ENCODE measurements around the gene KAZN. TPM values are rescaled to one million over a fixed set of nuclear protein-coding genes. Genes with fewer than 3 reads are reported as not detected.

Gene KAZN
- total and polyA plus RNA-seq, 10 donors = 20.0 to 245 (median 144) TPM

- Histone ChIP-seq H3K27ac (no peak overlapping the region), H3K4me1 (peaks cover 0 to 13% (median 3%) of the 10 kb centered on the region in 6 donors), H3K36me3 (no peaks in the 10 kb centered on the region), H3K27me3 (replicated peaks in 1 of 7) (no peaks in the 10 kb centered on the region), H3K9me3 (no peaks in the 10 kb centered on the region), H3K4me3 (no peak overlapping the region)
- no peak for TF ChIP-seq POLR2AphosphoS5 (IDR thresholded peaks at IDR 0.05)
- no peak for TF ChIP-seq POLR2A (IDR thresholded peaks at IDR 0.05)
- no peak for TF ChIP-seq CTCF (IDR thresholded peaks at IDR 0.05 in 8 of 11, conservative IDR thresholded peaks at IDR 0.05 in 3 of 11)
- intact Hi-C loops (cut with DNase I; ENCODE audit: low total_unique reads) = no loop called here
- DNase-seq = no peak
- 86 to 94% (median 90%) methylated on average over 10 of the region's 10 CpGs for WGBS, 5 donors
Measured at GRCh38 chr1:14715266-14715665, 116.8 kb downstream of the KAZN start.

GRCh38 chr1:14715802-14716201, 117.3 kb downstream of the KAZN start:
- H3K36me3 ChIP-seq = no peaks in the 10 kb centered on the region
- H3K4me3 ChIP-seq = no peak overlapping the region
- TF ChIP-seq POLR2A (IDR thresholded peaks at IDR 0.05) = no peak
- H3K27me3 ChIP-seq (replicated peaks in 1 of 7) = no peaks in the 10 kb centered on the region
- H3K9me3 ChIP-seq = no peaks in the 10 kb centered on the region
- intact Hi-C loops (cut with DNase I; ENCODE audit: low total_unique reads) = no loop called here
- no peak overlapping the region for H3K27ac ChIP-seq
- peaks cover 0 to 13% (median 3%) of the 10 kb centered on the region in 6 donors for H3K4me1 ChIP-seq
- WGBS, 5 donors = 69 to 75% (median 70%) methylated on average over 7 of the region's 7 CpGs
- DNase-seq = no peak

GRCh38 chr1:14716474-14716873, 118.0 kb downstream of the KAZN start:
- H3K9me3 ChIP-seq = no peaks in the 10 kb centered on the region
- WGBS, 5 donors = 74 to 89% (median 80%) methylated on average over 5 of the region's 5 CpGs
- H3K4me1 ChIP-seq = peaks cover 0 to 13% (median 3%) of the 10 kb centered on the region in 6 donors
- H3K36me3 ChIP-seq = no peaks in the 10 kb centered on the region
- no peak for TF ChIP-seq CTCF (IDR thresholded peaks at IDR 0.05 in 8 of 11, conservative IDR thresholded peaks at IDR 0.05 in 3 of 11)
- no peak for TF ChIP-seq POLR2A (IDR thresholded peaks at IDR 0.05)
- TF ChIP-seq POLR2AphosphoS5 (IDR thresholded peaks at IDR 0.05) = no peak
- no peaks in the 10 kb centered on the region for H3K27me3 ChIP-seq (replicated peaks in 1 of 7)
- DNase-seq = no peak
- intact Hi-C loops (cut with DNase I; ENCODE audit: low total_unique reads) = no loop called here
- no peak overlapping the region for H3K4me3 ChIP-seq
- H3K27ac ChIP-seq = no peak overlapping the region

GRCh38 chr1:14718476-14718875, 120.0 kb downstream of the KAZN start:
- intact Hi-C loops (cut with DNase I; ENCODE audit: low total_unique reads) = no loop called here
- Histone ChIP-seq H3K36me3 (no peaks in the 10 kb centered on the region), H3K4me3 (no peak overlapping the region), H3K27ac (no peak overlapping the region), H3K9me3 (no peaks in the 10 kb centered on the region), H3K27me3 (replicated peaks in 1 of 7) (no peaks in the 10 kb centered on the region), H3K4me1 (peaks cover 0 to 13% (median 3%) of the 10 kb centered on the region in 6 donors)
- TF ChIP-seq POLR2AphosphoS5 (IDR thresholded peaks at IDR 0.05) (no peak), CTCF (IDR thresholded peaks at IDR 0.05 in 8 of 11, conservative IDR thresholded peaks at IDR 0.05 in 3 of 11) (no peak), POLR2A (IDR thresholded peaks at IDR 0.05) (no peak)
- 90 to 98% (median 97%) methylated on average over 7 of the region's 7 CpGs for WGBS, 5 donors
- no peak for DNase-seq

GRCh38 chr1:14723401-14723800, 124.9 kb downstream of the KAZN start:
- Histone ChIP-seq H3K4me3 (no peak overlapping the region), H3K27ac (no peak overlapping the region), H3K27me3 (replicated peaks in 1 of 7) (peaks cover 0 to 7% (median 0%) of the 10 kb centered on the region in 7 donors), H3K4me1 (no peaks in the 10 kb centered on the region), H3K9me3 (no peaks in the 10 kb centered on the region), H3K36me3 (no peaks in the 10 kb centered on the region)
- no peak for DNase-seq
- 77 to 84% (median 81%) methylated on average over 11 of the region's 11 CpGs for WGBS, 5 donors
- intact Hi-C loops (cut with DNase I; ENCODE audit: low total_unique reads) = no loop called here
- TF ChIP-seq CTCF (IDR thresholded peaks at IDR 0.05 in 8 of 11, conservative IDR thresholded peaks at IDR 0.05 in 3 of 11) = no peak
- no peak for TF ChIP-seq POLR2AphosphoS5 (IDR thresholded peaks at IDR 0.05)
- TF ChIP-seq POLR2A (IDR thresholded peaks at IDR 0.05) = no peak
